GM21737 (cell line): ENCODE results near the gene RELA.
"Not testable (repeated sequence)": the region's sequence is repeated elsewhere in the genome, so short reads cannot be mapped to it uniquely, and the experiment has no call there.

Experiments used
- ATAC-seq: cut with Tn5 transposase; IDR thresholded peaks from one replicate; pipeline ENCODE4 v1.9.1; 2021; ENCODE audit warnings: mild to moderate bottlenecking, moderate library complexity; ENCODE audit not compliant: unreplicated experiment

The RELA gene

GRCh38 chr11:65662799-65663638, at the start of gene RELA:
RELA (minus strand) TSS chr11:65662916; CDS start chr11:65662832, 84 bp downstream.
- peak; percentile 82 for ATAC-seq

GRCh38 chr11:65711785-65712632, 49.3 kb upstream of the RELA start, which contains the start of gene KAT5:
KAT5 (plus strand) TSS chr11:65712252; CDS start chr11:65712268, 16 bp downstream.
- peak; percentile 75 for ATAC-seq

GRCh38 chr11:65710421-65710820, 47.7 kb upstream of the RELA start:
- no peak for ATAC-seq

GRCh38 chr11:65709661-65710060, 46.9 kb upstream of the RELA start:
- ATAC-seq = no peak

- ATAC-seq = no peak
These were observed 45.7 kb upstream of the RELA start for GRCh38 chr11:65708451-65708850.

GRCh38 chr11:65707002-65707401, 44.3 kb upstream of the RELA start:
- ATAC-seq = not testable (repeated sequence)

- not testable (repeated sequence) for ATAC-seq
These were observed 43.6 kb upstream of the RELA start for GRCh38 chr11:65706303-65706763.

- no peak for ATAC-seq
These were observed 41.1 kb upstream of the RELA start for GRCh38 chr11:65703846-65704245.

GRCh38 chr11:65701686-65702085, 39.0 kb upstream of the RELA start:
- ATAC-seq = no peak

GRCh38 chr11:65700399-65700798, 37.7 kb upstream of the RELA start:
- no peak for ATAC-seq

GRCh38 chr11:65699306-65699705, 36.6 kb upstream of the RELA start:
- no peak for ATAC-seq

- no peak for ATAC-seq
These were observed 35.5 kb upstream of the RELA start for GRCh38 chr11:65698205-65698604.

GRCh38 chr11:65696802-65697552, 34.3 kb upstream of the RELA start:
- ATAC-seq = no peak

- ATAC-seq = no peak
These were observed 32.9 kb upstream of the RELA start for GRCh38 chr11:65695459-65696241.

GRCh38 chr11:65692367-65692766, 29.7 kb upstream of the RELA start:
- ATAC-seq = no peak

- ATAC-seq = not testable (repeated sequence)
These were observed 29.1 kb upstream of the RELA start for GRCh38 chr11:65691847-65692246.

GRCh38 chr11:65685981-65686380, 23.3 kb upstream of the RELA start:
- ATAC-seq = no peak

- ATAC-seq = not testable (repeated sequence)
These were observed 20.8 kb upstream of the RELA start for GRCh38 chr11:65683480-65683879.

- ATAC-seq = no peak
These were observed 17.6 kb upstream of the RELA start for GRCh38 chr11:65680192-65680743.

- no peak for ATAC-seq
These were observed 10.3 kb upstream of the RELA start for GRCh38 chr11:65672982-65673381.
